Esophagus squamous epithelium (tissue), 5 donors: ENCODE data around the gene TAS1R1. TPM values are rescaled to one million over a fixed set of nuclear protein-coding genes. Genes with fewer than 3 reads are reported as not detected.
A peak's percentile ranks its signal among the peaks of the same experiment; 100 is the strongest.

Experiments used
- DNase-seq: peaks from one replicate; lab custom pipeline; 2025; lab: John Stamatoyannopoulos, UW
- H3K27ac ChIP-seq, 4 donors: fragments of 200-600 bp; sonication (generic); one replicate each; pipeline ENCODE4 v1.5.1; 2016 to 2019; ENCODE audit warnings: mild to moderate bottlenecking in 1 of 4
- H3K27me3 ChIP-seq, 4 donors: fragments of 200-600 bp; sonication (generic); 1 replicate in 3 of 4; 2 replicates in 1 of 4; pipeline versions ENCODE4 v1.5.1 to v1.6.0; 2017 to 2021; ENCODE audit warnings: antibody characterized with exemption in 1 of 4
- H3K36me3 ChIP-seq, 3 donors: fragments of 200-600 bp; sonication (generic); one replicate each; pipeline ENCODE4 v1.5.1; 2016 to 2019
- H3K4me1 ChIP-seq, 3 donors: fragments of 200-600 bp; sonication (generic); one replicate each; pipeline ENCODE4 v1.5.1; 2017 to 2019
- H3K4me3 ChIP-seq, 4 donors: fragments of 200-600 bp; sonication (generic); 1 replicate in 3 of 4; 2 replicates in 1 of 4; pipeline ENCODE4 v1.5.1; 2016 to 2019; ENCODE audit warnings: mild to moderate bottlenecking in 2 of 4, moderate library complexity in 1 of 4
- H3K9me3 ChIP-seq, 3 donors: fragments of 200-600 bp; sonication (generic); one replicate each; pipeline ENCODE4 v1.5.1; 2016 to 2019
- CTCF ChIP-seq, 6 experiments: fragments of 450-650 bp in 4 of 6; fragments of 200-600 bp in 2 of 6; sonication (generic) in 2 of 6; IDR thresholded peaks; one replicate each; pipeline ENCODE4 v1.5.1; 2016 to 2019; ENCODE audit warnings: antibody characterized with exemption in 6 of 6, mild to moderate bottlenecking in 4 of 6, moderate library complexity in 4 of 6
- POLR2A ChIP-seq, 4 donors: fragments of 450-650 bp; IDR thresholded peaks; one replicate each; pipeline ENCODE4 v1.6.1; 2017; ENCODE audit warnings: antibody characterized with exemption in 4 of 4, mild to moderate bottlenecking in 4 of 4, moderate library complexity in 3 of 4
- WGBS, 2 donors: methylation state at CpG; one replicate each; pipeline ENCODE4 v1.1.5; 2018; 5-methylcytosine and 5-hydroxymethylcytosine counted together
- intact Hi-C: fragments of 100-400 bp; cut with DNase I; formaldehyde crosslinking; loops from one replicate; pipeline ENCODE4 v1.15.0; 2022
- total RNA-seq, 4 donors: library from RNA; depleted of rRNA; stranded (reverse); fragments of >200 nt; gene quantifications; one replicate each; pipeline ENCODE4 v1.1.0, GENCODE V29; 2016
- donor health status: DM: yes; HTN: yes; CAD: no.

TAS1R1 gene
- total RNA-seq, 4 donors from 2014 or later, result not detected

GRCh38 chr1:6601049-6601922 is 46.2 kb downstream of the TAS1R1 start:
- intact Hi-C loops, result no loop called here
- no peak for TF ChIP-seq CTCF (IDR thresholded peaks at IDR 0.05)
- peak in 3 of 4 donors; percentile 52 to 72 (median 61) for TF ChIP-seq POLR2A (IDR thresholded peaks at IDR 0.05)
- H3K36me3 ChIP-seq, result peaks cover 13 to 29% (median 21%) of the 10 kb centered on the region in 3 donors
- 0 to 2% methylated on average over 5 to 25 of the region's 40 CpGs for WGBS, 2 donors
- H3K4me1 ChIP-seq, result peaks cover 44 to 68% (median 56%) of the 10 kb centered on the region in 3 donors
- DNase-seq, result peak; percentile 71
- H3K27me3 ChIP-seq, result no peaks in the 10 kb centered on the region
- H3K9me3 ChIP-seq, result no peaks in the 10 kb centered on the region
- peak overlapping the region; percentile 73 to 99 (median 92) for H3K4me3 ChIP-seq
- peak overlapping the region; percentile 96 to 100 (median 98) for H3K27ac ChIP-seq

- DNase-seq, result no peak
- peaks cover 37 to 60% (median 48%) of the 10 kb centered on the region in 3 donors for H3K4me1 ChIP-seq
These were observed 47.0 kb downstream of the TAS1R1 start for GRCh38 chr1:6601923-6602668.

DNA sequence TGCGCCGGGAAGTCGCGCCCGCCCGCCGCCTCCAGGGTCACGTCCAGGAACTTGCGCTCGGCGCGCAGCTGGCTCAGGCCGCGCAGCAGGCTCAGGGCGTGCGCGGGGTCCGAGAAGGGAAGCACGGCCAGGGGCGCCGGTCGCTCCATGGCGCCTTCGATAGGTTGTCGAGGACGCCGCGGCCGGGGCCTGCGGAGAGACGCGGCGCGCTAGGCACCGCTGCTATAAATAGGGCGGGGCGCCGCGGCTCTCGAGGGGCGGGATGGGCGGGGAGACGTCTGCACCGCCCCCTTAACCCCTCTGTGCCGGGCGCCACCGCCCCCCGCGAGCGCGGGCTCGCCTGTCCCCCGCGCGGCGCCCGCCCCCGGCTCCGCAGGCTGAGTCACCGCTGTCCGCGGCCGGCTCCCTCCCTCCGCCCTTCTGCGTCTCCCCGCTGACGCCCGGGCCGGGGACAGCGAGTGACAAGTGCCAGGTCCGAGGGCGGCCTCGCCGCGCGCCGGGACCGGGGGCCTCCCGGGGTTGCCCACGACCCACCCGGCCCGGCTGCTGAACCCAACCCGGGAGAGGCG is 47.6 kb downstream of the TAS1R1 start, which contains the start of gene KLHL21:
KLHL21 (minus strand) TSS at position 201 of the 569 bp plus-strand sequence; CDS start at position 149, 52 bp downstream.
- TF ChIP-seq CTCF (IDR thresholded peaks at IDR 0.05), result peak in 1 of 6 experiments; percentile 2
- peak in 3 of 4 donors; percentile 55 to 91 (median 90) for TF ChIP-seq POLR2A (IDR thresholded peaks at IDR 0.05)
- H3K27me3 ChIP-seq, result no peaks in the 10 kb centered on the region
- DNase-seq, result peak; percentile 57
- peaks cover 30 to 54% (median 41%) of the 10 kb centered on the region in 3 donors for H3K4me1 ChIP-seq
- H3K27ac ChIP-seq, result peak within 1 kb of the TSS; percentile 96 to 100 (median 98)
- H3K9me3 ChIP-seq, result no peaks in the 10 kb centered on the region
- WGBS, 2 donors, result 0% methylated on average over 7 of the region's 84 CpGs; no CpG with 5 or more reads in 1 of the 2 donors
- intact Hi-C loops, result no loop called here
- H3K36me3 ChIP-seq, result peaks cover 3 to 14% (median 9%) of the 10 kb centered on the region in 3 donors
- peak within 1 kb of the TSS; percentile 73 to 99 (median 92) for H3K4me3 ChIP-seq

More at GRCh38 chr1:6601923-6602668, 47.0 kb downstream of the TAS1R1 start:
- no peaks in the 10 kb centered on the region for H3K9me3 ChIP-seq
- peak overlapping the region; percentile 73 to 99 (median 92) for H3K4me3 ChIP-seq
- TF ChIP-seq CTCF (IDR thresholded peaks at IDR 0.05) (peak in 1 of 6 experiments; percentile 2), POLR2A (IDR thresholded peaks at IDR 0.05) (no peak)
- H3K27ac ChIP-seq, result peak overlapping the region; percentile 96 to 100 (median 98)
- H3K27me3 ChIP-seq, result no peaks in the 10 kb centered on the region
- 0% methylated on average over 15 of the region's 103 CpGs; no CpG with 5 or more reads in 1 of the 2 donors for WGBS, 2 donors
- intact Hi-C loops, result no loop called here
- peaks cover 10 to 21% (median 15%) of the 10 kb centered on the region in 3 donors for H3K36me3 ChIP-seq

DNA sequence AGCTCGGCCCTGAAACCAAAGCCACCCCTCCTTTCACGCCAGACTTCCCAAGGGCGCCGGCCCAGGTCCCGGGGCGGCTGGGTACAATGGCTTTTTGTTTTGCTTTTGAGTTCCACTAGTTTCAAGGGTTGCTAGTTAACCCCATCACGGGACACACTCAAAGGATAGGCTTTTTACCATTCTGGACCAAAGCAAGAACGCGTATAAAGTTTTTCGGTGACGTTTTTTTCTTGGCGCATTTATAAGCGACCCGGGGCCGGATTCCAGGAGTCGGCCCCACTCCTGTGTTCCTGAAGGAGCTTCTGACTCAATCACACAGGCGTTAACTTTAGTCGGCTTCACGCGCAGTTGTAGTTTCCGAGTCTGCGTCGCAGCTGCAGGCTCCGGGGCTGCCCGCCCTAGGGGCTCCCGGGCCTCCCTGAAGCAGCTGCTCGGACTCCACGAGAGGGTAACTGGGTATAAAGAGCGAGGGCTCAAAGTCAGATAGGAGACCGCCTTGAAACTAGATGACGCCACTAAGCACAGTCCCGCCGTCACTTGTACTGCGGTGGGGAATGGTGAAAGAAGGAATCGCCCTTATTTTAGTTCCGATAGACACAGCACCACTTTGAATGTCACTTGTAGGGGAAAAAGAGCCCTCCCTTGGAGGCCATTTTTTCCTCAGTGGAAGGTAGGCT is 48.3 kb downstream of the TAS1R1 start:
- Histone ChIP-seq H3K36me3 (peaks cover 0 to 8% (median 2%) of the 10 kb centered on the region in 3 donors), H3K27me3 (no peaks in the 10 kb centered on the region), H3K27ac (peak overlapping the region; percentile 96 to 100 (median 98)), H3K4me1 (peaks cover 25 to 48% (median 35%) of the 10 kb centered on the region in 3 donors), H3K4me3 (peak overlapping the region; percentile 73 to 99 (median 92)), H3K9me3 (no peaks in the 10 kb centered on the region)
- no peak for DNase-seq
- TF ChIP-seq POLR2A (IDR thresholded peaks at IDR 0.05) (peak in 1 of 4 donors; percentile 19), CTCF (IDR thresholded peaks at IDR 0.05) (no peak)
- intact Hi-C loops, result no loop called here
- 0 to 2% methylated on average over 14 to 22 of the region's 36 CpGs for WGBS, 2 donors
